GM19099 (cell line): ENCODE measurements around the gene FSTL4.

Experiments used
- POLR2A ChIP-seq: IDR thresholded peaks from 3 replicates; pipeline ENCODE4 v1.6.1; 2011; ENCODE audit warnings: low read depth; ENCODE audit not compliant: insufficient read length; ENCODE audit errors: extremely low read depth

Gene FSTL4

DNA sequence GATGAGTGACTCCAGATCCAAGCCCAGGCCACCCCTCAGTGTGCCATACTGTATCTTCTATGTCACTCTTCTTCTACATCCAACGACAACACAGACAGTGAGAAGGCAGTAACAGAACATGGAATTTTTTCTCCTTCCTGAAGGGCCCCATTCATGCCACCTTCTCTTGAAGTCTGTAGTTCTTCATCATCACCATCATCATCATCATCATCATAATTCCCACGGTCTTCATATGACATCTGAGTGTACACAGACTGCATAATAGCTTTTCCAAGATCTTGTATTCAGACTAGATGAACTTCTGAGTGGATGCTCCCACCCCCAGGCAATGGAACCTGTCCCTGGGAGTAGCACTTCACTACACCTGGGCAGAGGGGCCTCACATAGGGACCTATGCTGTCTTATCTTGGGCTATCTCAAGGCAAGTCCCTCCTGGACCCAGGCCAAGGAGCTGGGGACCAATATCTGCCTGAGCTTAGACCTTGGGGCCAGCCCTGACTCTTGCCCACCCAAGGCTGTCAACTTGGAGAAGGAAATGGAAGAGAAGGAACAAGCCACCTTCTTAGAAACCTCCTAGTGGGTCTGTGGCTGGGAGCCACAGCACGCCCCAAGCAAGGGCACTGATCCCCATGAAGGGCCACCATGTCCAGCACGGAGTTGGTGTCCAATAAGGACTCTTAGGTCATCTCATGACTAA is 159.1 kb downstream of the FSTL4 start:
- TF ChIP-seq POLR2A = no peak

- TF ChIP-seq POLR2A = no peak
These were observed 160.4 kb downstream of the FSTL4 start for GRCh38 chr5:133451926-133452325.

DNA sequence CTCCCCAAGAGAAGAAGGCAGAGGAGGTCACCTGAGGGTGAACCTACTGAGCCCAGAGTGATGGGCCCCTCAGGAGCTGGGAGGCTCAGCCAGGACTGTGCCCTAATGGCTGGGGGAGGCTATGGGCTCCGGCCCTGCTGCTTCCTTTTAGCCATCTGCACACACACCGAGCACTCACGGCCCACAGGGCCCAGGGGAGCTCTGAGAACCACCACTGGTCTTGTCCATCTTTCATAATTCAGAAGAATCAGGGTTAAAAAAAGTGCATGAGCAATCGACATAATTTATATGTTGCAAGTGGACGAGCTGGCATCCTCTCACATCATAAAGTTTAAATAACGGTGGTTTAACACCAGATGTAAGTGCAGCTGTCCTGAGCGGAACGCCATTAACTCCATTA is 162.1 kb downstream of the FSTL4 start:
- TF ChIP-seq POLR2A = no peak

DNA sequence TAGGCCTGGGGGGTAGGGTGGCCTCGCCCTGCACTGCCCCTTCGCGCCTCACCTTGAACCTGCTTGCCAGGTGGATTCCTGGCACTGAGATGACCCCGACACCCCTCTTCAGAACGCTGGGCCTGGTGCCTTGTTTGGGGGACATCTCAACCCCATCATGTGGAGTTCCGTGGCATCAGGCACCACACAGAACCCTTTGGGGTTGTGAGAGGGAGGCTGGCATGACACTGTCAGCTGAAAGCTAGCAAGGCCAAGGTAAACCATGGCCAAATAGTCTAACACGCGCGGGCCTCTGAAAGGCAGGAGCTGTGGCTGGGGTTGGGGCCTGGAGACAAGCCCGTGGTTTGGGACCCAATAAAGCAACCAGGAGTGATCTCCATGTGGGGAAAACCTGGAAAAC is 163.2 kb downstream of the FSTL4 start:
- TF ChIP-seq POLR2A = no peak

GRCh38 chr5:133446440-133446839 is 165.9 kb downstream of the FSTL4 start:
- no peak for TF ChIP-seq POLR2A

DNA sequence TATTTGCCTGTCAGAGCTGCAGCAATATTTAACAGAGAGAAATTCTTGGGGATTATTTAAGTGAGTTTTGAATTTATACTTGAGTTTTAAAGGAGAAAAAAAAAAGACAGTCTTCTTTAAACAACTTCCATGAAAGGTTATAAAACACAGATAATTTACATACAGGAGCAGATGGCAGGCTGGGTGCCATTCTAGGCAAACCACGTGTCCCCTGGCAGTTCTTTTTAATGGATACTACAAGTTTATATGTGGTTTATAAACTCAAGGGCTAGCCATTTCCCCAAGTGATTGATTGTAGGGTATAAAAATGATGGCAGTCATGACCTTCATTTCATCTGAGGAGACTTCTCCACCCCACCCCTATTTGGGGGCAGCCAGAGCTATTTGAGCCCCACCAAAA is 166.6 kb downstream of the FSTL4 start:
- no peak for TF ChIP-seq POLR2A

DNA sequence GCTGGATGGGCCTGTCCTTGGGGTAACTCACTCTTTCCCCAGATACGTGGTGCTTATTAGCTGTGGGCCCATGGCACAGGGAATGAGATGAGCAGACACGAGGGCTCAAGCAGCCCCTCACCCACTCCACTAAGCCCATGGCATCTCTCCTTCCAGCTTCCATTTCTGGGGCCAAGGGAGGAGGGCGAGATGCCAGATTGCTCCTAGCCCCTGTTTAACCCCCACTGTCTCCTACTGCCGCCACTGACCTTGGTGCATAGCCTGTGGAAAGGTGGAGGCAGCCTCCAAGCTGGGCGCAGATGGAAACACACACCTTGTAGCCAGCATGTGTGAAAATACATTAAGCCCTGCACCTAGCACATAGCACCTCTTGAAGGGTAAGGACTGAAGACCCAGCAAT is 167.6 kb downstream of the FSTL4 start:
- no peak for TF ChIP-seq POLR2A

GRCh38 chr5:133441166-133441815 is 171.1 kb downstream of the FSTL4 start:
- no peak for TF ChIP-seq POLR2A

DNA sequence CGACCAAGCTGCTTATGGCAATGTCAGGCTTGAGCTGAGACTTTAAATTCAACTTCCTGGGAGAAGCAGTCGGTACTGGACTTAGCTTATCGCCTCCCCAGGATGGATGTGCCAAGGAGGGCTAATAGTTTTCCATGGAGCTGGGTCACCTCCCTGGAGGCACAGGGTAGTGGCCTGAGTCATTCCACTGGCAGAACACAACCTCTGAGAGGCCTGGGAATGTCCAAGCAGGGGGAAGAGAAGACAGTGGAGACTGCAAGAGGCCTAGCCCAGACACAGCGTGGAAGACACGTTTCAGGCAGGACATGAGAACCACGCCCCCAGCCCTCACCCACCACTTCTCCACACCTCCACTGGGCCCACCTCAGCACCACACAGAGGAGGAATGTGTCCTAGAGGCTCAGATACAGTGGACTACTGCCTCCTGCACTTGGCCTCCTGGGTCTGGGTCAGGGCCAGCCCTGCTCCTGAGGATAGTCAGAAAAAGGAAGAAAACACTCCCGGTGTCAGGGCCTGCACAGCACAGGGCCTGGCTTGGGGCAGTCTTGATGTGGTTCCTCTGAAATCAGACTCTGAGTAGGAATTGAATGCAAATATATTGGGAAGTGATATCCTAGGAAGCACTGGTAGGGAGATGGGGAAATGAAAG is 171.8 kb downstream of the FSTL4 start:
- no peak for TF ChIP-seq POLR2A

DNA sequence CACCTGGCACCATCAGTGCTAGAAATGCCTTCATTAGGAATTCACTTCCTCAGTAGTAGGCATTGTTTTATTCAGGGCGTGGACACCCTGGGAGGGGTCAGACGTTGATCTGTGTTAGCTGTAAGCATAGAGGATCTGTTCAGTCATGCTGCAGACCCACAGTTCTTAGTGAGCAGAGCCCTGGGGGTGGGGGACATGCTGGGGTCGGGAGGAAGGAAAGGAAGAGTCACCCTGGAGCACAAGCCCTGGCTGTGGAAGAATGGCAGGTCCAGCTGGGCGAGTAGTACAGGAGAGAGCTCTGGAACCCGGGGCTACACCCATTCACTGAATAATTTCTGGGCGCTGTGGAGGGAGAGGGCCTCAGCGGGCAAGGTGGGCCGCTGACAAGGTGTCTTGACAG is 172.5 kb downstream of the FSTL4 start:
- TF ChIP-seq POLR2A = no peak

GRCh38 chr5:133438487-133438886 is 173.9 kb downstream of the FSTL4 start:
- TF ChIP-seq POLR2A = no peak

- TF ChIP-seq POLR2A = no peak
These were observed 178.0 kb downstream of the FSTL4 start for GRCh38 chr5:133434336-133434735.

DNA sequence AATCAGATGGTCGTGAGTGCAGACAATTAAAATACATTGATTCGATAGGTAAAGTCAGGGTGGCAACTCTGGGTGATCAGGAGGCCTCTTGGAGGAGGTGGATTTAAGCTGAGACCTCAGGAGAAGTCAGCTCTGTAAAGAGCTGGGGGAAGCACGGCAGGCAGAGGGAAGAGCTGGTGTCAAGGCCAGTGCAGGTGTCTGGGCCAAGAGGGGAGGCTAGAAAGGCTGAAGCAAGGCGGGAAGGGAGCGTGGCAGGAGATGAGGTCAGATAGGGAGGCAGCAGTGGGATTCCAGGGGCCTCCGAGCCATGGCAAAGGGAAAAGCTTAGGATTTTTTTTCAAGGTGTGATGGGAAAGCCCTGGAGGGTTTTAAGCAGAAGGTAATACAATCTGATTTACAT is 178.7 kb downstream of the FSTL4 start:
- no peak for TF ChIP-seq POLR2A

GRCh38 chr5:133432956-133433532 is 179.3 kb downstream of the FSTL4 start:
- TF ChIP-seq POLR2A = no peak

DNA sequence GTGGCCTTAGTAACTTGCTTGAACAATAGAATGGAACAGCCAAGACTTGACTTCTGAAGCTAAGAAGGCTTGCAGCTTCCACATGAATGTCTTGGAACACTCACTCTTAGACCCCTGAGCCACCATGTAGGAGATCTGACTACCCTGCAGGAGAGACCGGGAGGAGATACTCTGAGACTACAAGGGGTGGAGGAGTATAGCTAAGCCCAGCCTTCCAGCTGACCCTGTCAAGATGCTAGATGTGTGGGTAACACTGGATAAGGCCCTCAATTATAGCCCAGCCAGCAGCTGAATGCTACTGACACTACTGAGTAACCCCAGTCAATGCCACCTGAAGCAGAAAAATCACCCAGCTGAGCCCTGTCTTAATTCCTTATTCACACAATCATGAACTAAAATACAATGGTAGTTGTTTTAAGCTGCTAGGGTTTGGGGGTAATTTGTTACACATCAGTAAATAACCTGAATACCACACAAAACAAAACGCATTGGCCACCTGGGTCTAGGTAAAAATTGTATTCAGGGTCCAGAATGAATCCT is 180.9 kb downstream of the FSTL4 start:
- TF ChIP-seq POLR2A = no peak
